Transverse colon (tissue), 4 donors: ENCODE measurements around the gene AOPEP. TPM values are rescaled to one million over a fixed set of nuclear protein-coding genes. Genes with fewer than 3 reads are reported as not detected.
A peak's percentile ranks its signal among the peaks of the same experiment; 100 is the strongest.

Experiments
- DNase-seq: peaks from one replicate; pipeline ENCODE4 v3.0.0-alpha.2; 2019
- H3K27ac ChIP-seq, 4 donors: fragments of 200-600 bp; sonication (generic); 2 replicates each; pipeline ENCODE4 v1.5.1; 2016 to 2018; ENCODE audit warnings: inconsistent platforms in 4 of 4
- H3K27me3 ChIP-seq: fragments of 200-600 bp; sonication (generic); 2 replicates; pipeline ENCODE4 v1.5.1; 2017; ENCODE audit warnings: inconsistent platforms
- H3K36me3 ChIP-seq, 4 donors: fragments of 200-600 bp; sonication (generic); 2 replicates each; pipeline ENCODE4 v1.5.1; 2017 to 2019; ENCODE audit warnings: inconsistent platforms in 4 of 4
- H3K4me1 ChIP-seq, 4 donors: fragments of 200-600 bp; sonication (generic); 2 replicates each; pipeline ENCODE4 v1.5.1; 2017 to 2020; ENCODE audit warnings: inconsistent platforms in 4 of 4
- H3K4me3 ChIP-seq, 4 donors: fragments of 200-600 bp; sonication (generic); 1 replicate in 1 of 4; 2 replicates in 3 of 4; pipeline versions ENCODE4 v1.5.1 to v1.6.1; 2017 to 2019; ENCODE audit warnings: inconsistent platforms in 4 of 4
- H3K9me3 ChIP-seq, 2 donors: fragments of 200-600 bp; sonication (generic); 2 replicates each; pipeline ENCODE4 v1.5.1; 2017 to 2019; ENCODE audit warnings: inconsistent platforms in 2 of 2
- EP300 ChIP-seq: sonication (generic); formaldehyde crosslinking; IDR thresholded peaks from one replicate; pipeline ENCODE4 v1.6.1; 2017; ENCODE audit warnings: antibody characterized with exemption, low read depth
- POLR2A ChIP-seq: fragments of 450-650 bp; IDR thresholded peaks from one replicate; pipeline ENCODE4 v1.6.1; 2016; ENCODE audit warnings: antibody characterized with exemption, mild to moderate bottlenecking, moderate library complexity
- POLR2AphosphoS5 ChIP-seq, 3 donors: sonication (generic); formaldehyde crosslinking; IDR thresholded peaks; one replicate each; pipeline ENCODE4 v1.6.1; 2016; ENCODE audit warnings: antibody characterized with exemption in 3 of 3
- WGBS, 2 donors: methylation state at CpG; one replicate each; pipeline ENCODE4 v1.1.5; 2018; ENCODE audit warnings: low coverage in 1 of 2; 5-methylcytosine and 5-hydroxymethylcytosine counted together
- in situ Hi-C, 4 donors: fragments of 200-750 bp; cut with MboI; loops; one replicate each; pipeline versions ENCODE4 v1.15.0 to v1.15.1; 2017; ENCODE audit warnings: low sequenced_read_pairs in 3 of 4, low pct_ligation_motif_present in 1 of 4, low pct_unique_long_range_greater_than_20kb in 1 of 4
- intact Hi-C: fragments of 100-400 bp; cut with DNase I; formaldehyde crosslinking; loops from one replicate; pipeline ENCODE4 v1.15.1; 2023; ENCODE audit warnings: low total_unique reads
- total RNA-seq, 4 donors: library from RNA; depleted of rRNA; stranded (reverse); fragments of >200 nt; gene quantifications; one replicate each; pipeline ENCODE4 v1.1.0, GENCODE V29; 2016
- TF ChIP-seq, protein P1 (sequence below), 5 experiments: fragments of 200-600 bp in 3 of 5; fragments of 450-650 bp in 2 of 5; sonication (generic) in 3 of 5; IDR thresholded peaks; 1 replicate in 2 of 5; 2 replicates in 3 of 5; pipeline ENCODE4 v1.5.1; 2016 to 2017; ENCODE audit warnings: antibody characterized with exemption in 5 of 5, inconsistent platforms in 3 of 5, mild to moderate bottlenecking in 2 of 5, moderate library complexity in 1 of 5

AOPEP gene
- total RNA-seq, 4 donors from 2014 or later: 53.0 to 129 (median 92.7) TPM

DNA sequence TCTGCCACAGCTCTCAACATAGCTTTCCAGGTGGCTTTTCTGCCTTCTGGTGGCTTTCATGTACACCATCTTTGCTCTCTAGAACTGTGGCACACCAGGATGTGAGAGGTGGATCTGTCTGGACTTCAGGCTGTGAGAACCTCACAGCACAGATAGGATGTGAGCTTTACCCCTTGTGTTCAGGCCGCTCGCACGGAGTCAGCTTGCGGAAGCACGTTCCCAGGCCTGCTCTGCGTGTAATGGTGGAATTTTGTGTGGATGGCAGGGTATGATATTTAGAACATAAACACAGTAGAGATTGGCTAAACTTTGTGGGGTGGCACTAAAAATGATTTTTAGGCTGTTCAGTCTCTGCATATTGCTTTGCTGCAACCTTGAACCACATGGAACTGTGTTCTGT is 340.6 kb downstream of the AOPEP start:
- in situ Hi-C loops: no loop called here
- DNase-seq: no peak
- Histone ChIP-seq H3K9me3 (no peaks in the 10 kb centered on the region), H3K4me3 (no peak overlapping the region), H3K4me1 (peaks cover 32 to 75% (median 53%) of the 10 kb centered on the region in 4 donors), H3K36me3 (peaks cover 0 to 6% (median 2%) of the 10 kb centered on the region in 4 donors), H3K27me3 (no peaks in the 10 kb centered on the region), H3K27ac (peak overlapping the region; percentile 74 to 91 (median 83))
- TF ChIP-seq, protein P1, sequence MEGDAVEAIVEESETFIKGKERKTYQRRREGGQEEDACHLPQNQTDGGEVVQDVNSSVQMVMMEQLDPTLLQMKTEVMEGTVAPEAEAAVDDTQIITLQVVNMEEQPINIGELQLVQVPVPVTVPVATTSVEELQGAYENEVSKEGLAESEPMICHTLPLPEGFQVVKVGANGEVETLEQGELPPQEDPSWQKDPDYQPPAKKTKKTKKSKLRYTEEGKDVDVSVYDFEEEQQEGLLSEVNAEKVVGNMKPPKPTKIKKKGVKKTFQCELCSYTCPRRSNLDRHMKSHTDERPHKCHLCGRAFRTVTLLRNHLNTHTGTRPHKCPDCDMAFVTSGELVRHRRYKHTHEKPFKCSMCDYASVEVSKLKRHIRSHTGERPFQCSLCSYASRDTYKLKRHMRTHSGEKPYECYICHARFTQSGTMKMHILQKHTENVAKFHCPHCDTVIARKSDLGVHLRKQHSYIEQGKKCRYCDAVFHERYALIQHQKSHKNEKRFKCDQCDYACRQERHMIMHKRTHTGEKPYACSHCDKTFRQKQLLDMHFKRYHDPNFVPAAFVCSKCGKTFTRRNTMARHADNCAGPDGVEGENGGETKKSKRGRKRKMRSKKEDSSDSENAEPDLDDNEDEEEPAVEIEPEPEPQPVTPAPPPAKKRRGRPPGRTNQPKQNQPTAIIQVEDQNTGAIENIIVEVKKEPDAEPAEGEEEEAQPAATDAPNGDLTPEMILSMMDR (IDR thresholded peaks at IDR 0.05): no peak
- TF ChIP-seq POLR2AphosphoS5 (IDR thresholded peaks at IDR 0.05) (no peak), EP300 (no peak), POLR2A (no peak)
- intact Hi-C loops: no loop called here
- WGBS, 2 donors: 98% methylated on average over 6 of the region's 6 CpGs; no CpG with 5 or more reads in 1 of the 2 donors

DNA sequence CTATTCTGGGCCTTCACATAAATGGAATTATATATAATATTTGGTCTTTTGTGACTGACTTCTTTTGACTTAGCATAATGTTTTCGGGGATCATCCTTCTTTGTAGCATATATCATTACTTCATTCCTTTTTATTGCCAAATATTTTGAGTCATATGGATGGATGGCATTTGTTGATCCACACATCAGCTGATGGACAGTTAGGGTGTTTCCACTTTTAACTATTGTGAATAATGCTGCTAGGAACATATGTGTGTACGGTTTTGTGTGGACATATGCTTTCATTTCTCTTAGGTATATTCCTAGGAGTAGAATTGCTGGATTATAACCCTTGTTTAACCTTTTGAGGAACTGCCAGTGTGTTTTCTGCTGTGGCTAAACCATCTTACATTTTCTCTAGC is 341.4 kb downstream of the AOPEP start:
- in situ Hi-C loops (no loop called here), intact Hi-C loops (no loop called here)
- Histone ChIP-seq H3K27me3 (no peaks in the 10 kb centered on the region), H3K4me3 (no peak overlapping the region), H3K9me3 (no peaks in the 10 kb centered on the region), H3K4me1 (peaks cover 23 to 75% (median 53%) of the 10 kb centered on the region in 4 donors), H3K36me3 (peaks cover 0 to 6% (median 2%) of the 10 kb centered on the region in 4 donors), H3K27ac (peak overlapping the region; percentile 74 to 91 (median 83))
- DNase-seq: no peak
- 44% methylated on average over 2 of the region's 2 CpGs for WGBS, 2 donors
- TF ChIP-seq POLR2A (no peak), EP300 (no peak), POLR2AphosphoS5 (IDR thresholded peaks at IDR 0.05) (no peak)
- TF ChIP-seq, protein P1 (IDR thresholded peaks at IDR 0.05): no peak

DNA sequence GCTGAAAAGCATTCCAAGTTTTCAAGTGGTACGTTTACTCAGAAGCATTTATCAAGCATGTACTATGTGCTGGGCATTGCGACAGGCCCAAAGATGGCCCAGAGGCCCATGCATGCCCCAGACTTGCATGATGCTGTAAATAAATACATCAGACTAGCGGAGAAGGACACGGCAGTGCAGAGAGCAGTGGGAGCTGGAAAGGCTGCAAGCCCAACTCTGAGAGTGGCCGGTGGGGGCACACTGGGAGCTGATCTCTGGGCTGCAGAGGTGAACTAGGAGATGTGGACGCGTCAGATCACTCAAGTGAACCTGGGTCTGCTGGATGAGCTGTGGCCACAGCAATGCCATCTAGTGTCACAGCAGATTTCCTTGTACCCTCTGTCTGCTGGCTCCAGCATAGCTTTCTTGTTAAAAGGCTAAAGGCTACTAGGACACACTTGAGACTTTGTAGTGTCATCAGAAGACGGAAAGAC is 344.1 kb downstream of the AOPEP start:
- no peaks in the 10 kb centered on the region for H3K27me3 ChIP-seq
- H3K4me3 ChIP-seq: no peak overlapping the region
- in situ Hi-C loops (no loop called here), intact Hi-C loops (loop anchor here (10.0 kb wide), 1 partner anchor 46 kb away; no protein-coding TSS in a partner anchor)
- H3K4me1 ChIP-seq: peaks cover 20 to 74% (median 55%) of the 10 kb centered on the region in 4 donors
- 51 to 57% methylated on average over 2 to 8 of the region's 8 CpGs for WGBS, 2 donors
- no peak for TF ChIP-seq POLR2A
- TF ChIP-seq POLR2AphosphoS5 (IDR thresholded peaks at IDR 0.05): peak in 1 of 3 donors; percentile 25
- no peak for DNase-seq
- H3K9me3 ChIP-seq: no peaks in the 10 kb centered on the region
- peak overlapping the region; percentile 62 to 91 (median 70) for H3K27ac ChIP-seq
- H3K36me3 ChIP-seq: peaks cover 0 to 6% (median 0%) of the 10 kb centered on the region in 4 donors

DNA sequence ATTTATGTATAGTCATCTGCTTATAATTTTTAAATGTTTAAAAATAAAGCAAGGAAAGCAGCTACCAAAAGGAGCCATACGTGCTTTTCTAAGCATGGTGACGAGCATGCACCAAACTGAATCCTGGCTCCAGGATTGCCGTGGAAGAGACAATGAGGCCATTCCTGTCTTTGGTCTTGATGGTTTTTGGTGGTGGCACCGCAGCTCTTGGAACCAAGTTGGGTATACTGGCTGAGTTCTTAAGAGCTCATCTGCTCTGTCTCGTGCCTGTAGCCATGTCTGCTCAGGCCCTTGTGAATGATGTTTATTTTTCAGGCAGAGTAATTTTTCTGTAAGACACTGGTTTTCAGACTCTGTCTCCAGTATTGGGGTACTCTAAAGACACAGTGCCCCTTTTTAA is 345.0 kb downstream of the AOPEP start:
- Histone ChIP-seq H3K27ac (peak overlapping the region; percentile 4 to 66 (median 51)), H3K4me1 (peaks cover 28 to 74% (median 60%) of the 10 kb centered on the region in 4 donors), H3K9me3 (no peaks in the 10 kb centered on the region), H3K36me3 (peaks cover 0 to 6% (median 0%) of the 10 kb centered on the region in 4 donors), H3K4me3 (no peak overlapping the region), H3K27me3 (no peaks in the 10 kb centered on the region)
- intact Hi-C loops: loop anchor here (10.0 kb wide), 1 partner anchor 47 kb away; no protein-coding TSS in a partner anchor
- no peak for TF ChIP-seq EP300
- TF ChIP-seq POLR2A: no peak
- TF ChIP-seq POLR2AphosphoS5 (IDR thresholded peaks at IDR 0.05): no peak
- TF ChIP-seq, protein P1 (IDR thresholded peaks at IDR 0.05): no peak
- DNase-seq: no peak
- WGBS, 2 donors: 73 to 83% methylated on average over 1 to 5 of the region's 5 CpGs
- in situ Hi-C loops: no loop called here
